Measurements from ENCODE around the gene HPS5.

DNA sequence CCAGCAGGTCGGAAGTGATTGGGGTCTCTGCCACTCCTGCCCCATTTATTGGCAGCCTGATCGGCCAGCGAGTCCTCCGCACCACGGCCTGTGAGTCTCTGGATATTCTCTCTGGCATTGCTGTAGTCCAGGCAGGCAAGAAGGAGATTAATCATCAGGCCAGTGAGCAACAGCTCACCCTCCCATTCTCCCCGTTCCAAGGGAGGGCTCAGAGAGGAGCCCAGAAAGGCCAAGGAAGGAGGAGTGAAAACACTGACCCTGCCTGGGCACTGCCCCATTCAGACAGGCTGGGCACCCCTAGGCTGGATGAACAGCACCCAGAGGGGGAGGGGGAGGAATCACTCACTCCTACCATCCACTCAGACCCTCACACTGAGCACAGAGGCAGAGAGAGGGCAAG is 76.5 kb downstream of the HPS5 start:
- TF ChIP-seq, protein P1, sequence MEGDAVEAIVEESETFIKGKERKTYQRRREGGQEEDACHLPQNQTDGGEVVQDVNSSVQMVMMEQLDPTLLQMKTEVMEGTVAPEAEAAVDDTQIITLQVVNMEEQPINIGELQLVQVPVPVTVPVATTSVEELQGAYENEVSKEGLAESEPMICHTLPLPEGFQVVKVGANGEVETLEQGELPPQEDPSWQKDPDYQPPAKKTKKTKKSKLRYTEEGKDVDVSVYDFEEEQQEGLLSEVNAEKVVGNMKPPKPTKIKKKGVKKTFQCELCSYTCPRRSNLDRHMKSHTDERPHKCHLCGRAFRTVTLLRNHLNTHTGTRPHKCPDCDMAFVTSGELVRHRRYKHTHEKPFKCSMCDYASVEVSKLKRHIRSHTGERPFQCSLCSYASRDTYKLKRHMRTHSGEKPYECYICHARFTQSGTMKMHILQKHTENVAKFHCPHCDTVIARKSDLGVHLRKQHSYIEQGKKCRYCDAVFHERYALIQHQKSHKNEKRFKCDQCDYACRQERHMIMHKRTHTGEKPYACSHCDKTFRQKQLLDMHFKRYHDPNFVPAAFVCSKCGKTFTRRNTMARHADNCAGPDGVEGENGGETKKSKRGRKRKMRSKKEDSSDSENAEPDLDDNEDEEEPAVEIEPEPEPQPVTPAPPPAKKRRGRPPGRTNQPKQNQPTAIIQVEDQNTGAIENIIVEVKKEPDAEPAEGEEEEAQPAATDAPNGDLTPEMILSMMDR (conservative IDR thresholded peaks at IDR 0.05; ENCODE audit: low read depth, low read length) = no peak
- TF ChIP-seq POLR2A (IDR thresholded peaks at IDR 0.05; ENCODE audit: low read depth, low read length) (no peak), RAD21 (IDR thresholded peaks at IDR 0.05; ENCODE audit: low read length) (no peak), MAFK (IDR thresholded peaks at IDR 0.05; ENCODE audit: low read depth, low read length) (no peak), CEBPB (IDR thresholded peaks at IDR 0.05; ENCODE audit: low read depth, low read length) (no peak), NFE2L2 (IDR thresholded peaks at IDR 0.05; ENCODE audit: low read depth, low read length) (no peak), SMC3 (IDR thresholded peaks at IDR 0.05; ENCODE audit: low read depth, low read length) (no peak), FOS (IDR thresholded peaks at IDR 0.05; ENCODE audit: low read depth, low read length) (no peak), MXI1 (IDR thresholded peaks at IDR 0.05; ENCODE audit: borderline replicate concordance, low read depth, low read length) (no peak), MAZ (IDR thresholded peaks at IDR 0.05; ENCODE audit: borderline replicate concordance, low read depth, low read length) (no peak)
- TF ChIP-seq, protein P2, sequence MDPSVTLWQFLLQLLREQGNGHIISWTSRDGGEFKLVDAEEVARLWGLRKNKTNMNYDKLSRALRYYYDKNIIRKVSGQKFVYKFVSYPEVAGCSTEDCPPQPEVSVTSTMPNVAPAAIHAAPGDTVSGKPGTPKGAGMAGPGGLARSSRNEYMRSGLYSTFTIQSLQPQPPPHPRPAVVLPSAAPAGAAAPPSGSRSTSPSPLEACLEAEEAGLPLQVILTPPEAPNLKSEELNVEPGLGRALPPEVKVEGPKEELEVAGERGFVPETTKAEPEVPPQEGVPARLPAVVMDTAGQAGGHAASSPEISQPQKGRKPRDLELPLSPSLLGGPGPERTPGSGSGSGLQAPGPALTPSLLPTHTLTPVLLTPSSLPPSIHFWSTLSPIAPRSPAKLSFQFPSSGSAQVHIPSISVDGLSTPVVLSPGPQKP (IDR thresholded peaks at IDR 0.05; ENCODE audit: borderline replicate concordance, low read depth, low read length) = no peak
- TF ChIP-seq, protein P3, sequence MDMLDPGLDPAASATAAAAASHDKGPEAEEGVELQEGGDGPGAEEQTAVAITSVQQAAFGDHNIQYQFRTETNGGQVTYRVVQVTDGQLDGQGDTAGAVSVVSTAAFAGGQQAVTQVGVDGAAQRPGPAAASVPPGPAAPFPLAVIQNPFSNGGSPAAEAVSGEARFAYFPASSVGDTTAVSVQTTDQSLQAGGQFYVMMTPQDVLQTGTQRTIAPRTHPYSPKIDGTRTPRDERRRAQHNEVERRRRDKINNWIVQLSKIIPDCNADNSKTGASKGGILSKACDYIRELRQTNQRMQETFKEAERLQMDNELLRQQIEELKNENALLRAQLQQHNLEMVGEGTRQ (IDR thresholded peaks at IDR 0.05; ENCODE audit: low read depth, low read length) = no peak
